Suppressor macrophage treated with lipopolysaccharide for 4 hours (primary cell): ENCODE data around the gene POLG.
A peak's percentile ranks its signal among the peaks of the same experiment; 100 is the strongest.

ENCODE experiments used
- DNase-seq: peaks from one replicate; pipeline ENCODE4 v3.0.0-alpha.2; 2020

The POLG gene

GRCh38 chr15:89334510-89335297, at the start of gene POLG:
TSS of gene POLG (minus strand) at chr15:89334824. CDS start at chr15:89333754, 1,070 bp downstream.
- DNase-seq, result peak; percentile 100

GRCh38 chr15:89384176-89384604, 49.6 kb upstream of the POLG start:
- no peak for DNase-seq

DNA sequence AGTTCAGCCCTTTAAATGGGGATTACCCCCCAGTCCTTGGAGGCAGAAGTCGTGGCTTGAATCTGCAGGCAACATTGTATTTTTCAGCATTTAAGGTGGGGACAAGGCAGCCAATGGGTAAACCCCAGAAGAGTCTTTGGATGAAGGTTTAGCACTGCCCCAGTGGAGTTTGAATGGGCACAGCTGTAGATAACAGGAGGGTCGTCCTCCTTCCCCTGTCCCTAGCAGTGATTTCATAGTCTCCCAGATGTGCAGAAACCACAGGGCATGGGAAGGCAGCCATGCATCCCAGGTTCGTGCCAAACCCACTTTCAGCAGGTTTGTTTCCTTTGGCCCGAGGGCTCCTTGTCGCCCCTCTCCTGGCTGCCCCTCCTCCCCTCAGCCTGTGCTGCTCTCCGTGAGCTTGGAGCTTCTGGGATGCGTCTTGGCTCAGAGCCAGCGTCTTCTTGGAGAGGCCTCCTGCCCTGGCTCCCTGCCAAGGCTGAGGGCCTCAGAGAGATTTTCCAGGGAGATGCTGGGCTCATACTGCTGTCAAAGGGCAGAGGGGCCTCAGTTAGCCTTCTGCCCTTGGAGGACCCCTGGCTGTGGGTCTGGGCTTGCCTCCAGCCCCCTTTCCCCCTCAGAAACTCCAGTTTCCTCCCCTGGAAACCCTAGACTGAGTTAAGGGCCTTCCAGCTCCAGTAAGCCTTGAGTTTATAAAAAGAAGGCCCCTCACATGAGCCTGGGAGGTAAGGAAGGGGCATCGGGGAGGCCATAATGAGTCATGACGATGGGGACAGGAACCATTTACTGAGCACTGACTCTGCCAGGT, 48.9 kb upstream of the POLG start:
- DNase-seq, result no peak

DNA sequence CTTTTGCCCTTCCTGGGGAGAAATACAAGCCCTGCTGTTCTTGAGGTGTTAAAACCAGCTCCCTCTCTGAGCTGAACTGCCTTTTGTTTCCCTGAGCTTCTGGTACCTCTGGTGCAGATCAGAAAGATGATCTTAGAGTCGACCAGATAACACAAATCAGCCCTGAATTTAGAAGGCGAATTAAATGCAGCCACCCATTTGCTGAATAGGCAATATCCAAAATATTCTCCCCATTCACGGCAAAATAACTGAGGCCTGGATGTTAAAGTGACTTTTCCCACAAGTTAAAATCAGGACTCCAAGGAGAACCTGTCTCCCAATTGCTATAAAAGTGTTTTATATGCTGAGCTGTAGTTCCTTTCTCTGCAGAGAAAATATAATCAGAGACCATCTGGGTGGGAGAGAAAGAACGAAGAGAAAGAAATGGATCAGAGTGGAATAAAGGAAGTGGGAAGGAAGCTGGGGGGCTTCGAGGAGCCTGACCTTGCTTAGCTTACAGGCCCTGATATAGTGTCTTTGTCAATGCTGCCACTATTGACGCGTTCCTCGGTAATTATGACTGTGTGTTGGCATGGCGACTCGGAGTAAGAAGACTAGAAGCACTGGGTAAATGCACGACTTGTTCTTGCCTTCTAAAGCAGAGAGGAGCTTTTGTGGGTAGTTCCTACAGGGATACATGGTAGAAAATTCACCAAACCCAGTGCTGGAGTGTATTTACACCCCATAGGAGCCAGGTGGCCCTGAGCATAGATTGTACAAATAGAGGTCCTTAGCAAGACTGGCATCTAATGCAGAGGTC, 47.5 kb upstream of the POLG start:
- no peak for DNase-seq

DNA sequence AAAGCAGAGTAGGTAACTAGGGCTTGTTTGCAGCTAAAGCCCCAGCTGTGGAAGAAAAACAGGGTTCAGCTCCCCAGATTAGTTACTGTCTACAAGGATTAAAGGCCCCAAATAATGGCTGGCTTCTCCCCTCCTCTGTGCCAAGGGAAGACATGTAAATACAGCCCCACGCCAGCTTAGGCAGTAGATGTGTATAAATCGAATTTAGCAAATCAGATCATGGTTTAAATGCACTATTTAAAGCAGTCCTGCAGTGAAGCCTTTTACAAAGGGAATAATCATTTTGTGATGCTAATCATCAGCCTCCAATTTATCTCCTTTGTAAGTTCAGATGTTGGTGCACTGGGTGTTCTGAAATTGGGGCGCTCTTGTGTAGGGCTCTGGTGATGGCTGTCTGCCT, 46.7 kb upstream of the POLG start:
- DNase-seq, result no peak

DNA sequence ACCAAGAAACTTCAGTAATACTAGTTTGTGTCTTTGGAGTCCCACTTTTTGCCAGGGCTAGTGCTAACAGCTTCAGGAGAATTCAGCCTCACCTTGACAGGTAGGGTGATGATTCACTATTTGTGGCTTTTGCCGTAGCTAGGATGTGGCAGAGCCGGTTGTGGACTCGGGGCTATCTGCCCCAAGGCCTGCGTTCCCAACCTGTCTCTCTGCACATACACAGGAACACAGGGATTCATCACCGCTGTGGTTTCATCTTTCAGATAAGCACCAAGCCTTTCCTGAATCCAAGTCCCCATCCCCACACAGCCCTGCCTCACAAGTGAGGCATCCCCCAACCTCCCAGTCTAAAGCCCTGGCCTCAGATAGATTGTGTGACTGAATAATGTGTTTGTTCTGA, 45.2 kb upstream of the POLG start:
- no peak for DNase-seq

DNA sequence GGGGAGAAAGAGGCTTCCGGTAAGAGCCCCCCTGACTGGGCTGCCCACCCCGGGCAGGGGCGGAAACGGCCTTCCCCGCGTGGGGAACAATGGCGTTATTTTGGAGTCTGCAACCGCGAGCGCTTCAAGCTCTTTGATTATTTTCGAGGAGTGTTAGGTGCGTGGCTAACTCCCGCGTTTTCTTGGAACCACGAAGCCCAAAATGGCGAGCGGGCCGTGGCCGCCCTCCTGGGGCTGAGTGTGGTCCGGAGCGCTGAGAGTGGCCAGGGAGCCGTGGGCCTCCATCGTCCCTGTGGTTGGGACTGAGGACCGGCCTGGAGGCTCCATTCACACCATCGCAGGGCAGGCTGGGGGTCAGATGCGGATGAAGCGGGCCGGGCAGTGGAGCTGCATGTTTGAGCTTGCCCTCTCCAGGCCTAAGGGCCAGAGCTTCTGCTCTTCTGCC, 44.6 kb upstream of the POLG start:
- DNase-seq, result no peak

DNA sequence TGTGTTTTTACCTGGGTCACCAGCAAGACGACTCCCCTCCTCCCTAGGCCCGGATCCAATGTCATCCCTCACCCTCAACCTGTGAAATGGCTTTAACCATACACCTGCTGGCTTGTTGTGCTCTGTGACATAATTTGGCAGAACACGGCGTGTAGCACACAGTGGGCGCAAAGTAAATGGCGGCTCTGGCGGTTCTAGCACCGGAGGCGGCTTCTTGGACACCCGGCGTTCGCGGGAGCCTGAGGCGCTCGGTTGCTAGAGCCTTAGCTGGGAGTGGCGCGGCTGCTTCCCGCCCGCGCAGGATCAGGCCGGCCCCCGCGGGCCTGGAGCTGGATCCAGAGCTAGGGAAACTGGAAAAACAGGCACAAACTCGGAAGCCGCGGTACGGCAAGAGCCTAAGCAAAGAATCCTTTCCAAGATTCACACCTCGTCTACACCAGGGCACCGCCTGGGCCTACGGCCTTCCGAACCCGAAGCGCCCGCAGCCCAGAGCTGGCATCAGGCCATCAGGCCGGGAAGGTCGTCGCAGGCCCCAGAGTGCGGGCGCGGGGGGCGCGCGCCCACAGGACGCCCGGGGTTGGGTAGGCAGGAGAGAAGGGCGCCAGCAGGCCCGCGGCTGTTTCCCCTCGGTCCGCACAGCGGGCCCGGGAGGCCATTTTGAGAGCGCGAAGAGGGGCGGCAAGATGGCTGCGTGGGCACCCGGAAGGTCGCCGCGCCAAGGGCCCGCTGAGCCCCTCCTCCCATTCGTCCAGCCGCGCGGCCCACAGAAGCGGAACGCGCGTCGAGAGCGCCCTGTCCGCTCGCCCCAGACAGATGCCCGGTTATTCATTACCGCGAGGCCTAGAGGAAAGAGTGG, 43.9 kb upstream of the POLG start:
- DNase-seq, result no peak

DNA sequence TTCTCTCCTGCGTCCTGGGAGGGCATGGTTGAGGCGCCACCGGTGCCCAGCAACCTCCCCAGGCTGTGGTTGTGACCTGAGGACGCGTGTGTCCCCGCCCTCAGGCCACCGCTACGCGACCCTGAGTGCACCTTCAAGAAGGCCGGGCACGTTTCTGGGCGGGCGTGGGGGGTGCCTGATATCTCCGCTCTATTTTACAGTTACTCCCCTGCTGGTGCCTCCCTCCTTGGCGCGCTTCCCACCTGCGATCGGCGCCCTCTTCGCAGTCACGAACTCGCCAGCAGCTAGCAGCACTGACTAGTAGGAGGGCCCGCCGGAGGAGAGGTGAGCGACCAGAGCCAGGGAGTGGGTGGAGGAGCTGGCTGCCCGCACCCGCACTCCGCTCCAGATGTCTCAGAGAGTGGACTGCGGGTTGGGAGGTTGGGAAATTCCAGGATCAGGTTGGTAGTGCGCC, 43.2 kb upstream of the POLG start:
- DNase-seq, result no peak

GRCh38 chr15:89377024-89377841, 42.6 kb upstream of the POLG start:
- DNase-seq, result no peak

DNA sequence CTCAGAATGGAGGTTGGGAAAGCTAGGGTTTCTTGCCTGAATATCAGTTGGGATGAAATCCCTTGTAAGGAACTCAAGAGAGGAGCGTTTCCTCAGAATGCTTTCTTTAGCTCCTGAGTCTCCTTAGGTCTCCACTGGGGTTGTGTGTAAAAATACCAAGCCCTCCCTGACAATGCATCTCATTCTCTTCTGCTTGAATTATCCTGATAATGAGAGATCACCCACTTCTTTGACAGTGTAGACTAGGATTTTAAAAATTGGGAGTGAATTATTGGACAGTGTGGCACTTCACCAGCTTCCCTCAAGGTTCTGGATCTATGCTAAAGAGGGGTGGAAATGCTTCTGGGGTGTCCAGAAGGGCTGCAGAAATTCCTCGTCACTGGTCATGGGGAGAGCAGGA, 41.8 kb upstream of the POLG start:
- DNase-seq, result no peak

GRCh38 chr15:89375093-89376005, 40.7 kb upstream of the POLG start:
- DNase-seq, result no peak

- no peak for DNase-seq
These were observed 39.7 kb upstream of the POLG start for GRCh38 chr15:89374086-89374981.

GRCh38 chr15:89372069-89372935, 37.7 kb upstream of the POLG start:
- no peak for DNase-seq

GRCh38 chr15:89371228-89372044, 36.8 kb upstream of the POLG start:
- DNase-seq, result no peak

DNA sequence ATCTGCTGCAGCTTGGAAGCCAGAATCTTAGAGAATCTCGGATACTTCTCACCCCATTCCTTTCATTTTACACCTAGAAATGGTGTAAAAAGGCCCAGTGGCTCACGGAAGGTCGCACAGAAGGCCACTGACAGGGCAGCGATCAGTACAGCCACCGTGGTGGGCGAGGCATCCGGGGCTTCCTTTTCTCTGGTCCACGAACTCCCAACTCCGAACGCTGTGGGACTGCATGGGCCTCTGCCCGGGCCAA, 36.3 kb upstream of the POLG start:
- no peak for DNase-seq
